Bone marrow (tissue), 2 donors: ENCODE results near the gene IL6R.

ENCODE experiments used
- DNase-seq, 2 donors: peaks; one replicate each; lab custom pipeline; 2025; lab: John Stamatoyannopoulos, UW

The IL6R gene

GRCh38 chr1:154517661-154518060 lies 112.5 kb downstream of the IL6R start:
- no peak for DNase-seq
